Subcutaneous preadipocyte (primary cell): Measurements from ENCODE around the gene PRC1. TPM values are rescaled to one million over a fixed set of nuclear protein-coding genes. Genes with fewer than 3 reads are reported as not detected.

Experiments used
- small RNA-seq: library from RNA; depleted of rRNA; stranded (forward); fragments of <200 nt; gene quantifications from one replicate; pipeline ENCODE3, GENCODE V24; 2012
- total RNA-seq: library from RNA; depleted of rRNA; stranded (reverse); fragments of >200 nt; gene quantifications from 2 replicates; pipeline ENCODE4 v1.2.3, GENCODE V29; 2012

The PRC1 gene
- total RNA-seq: 87.8 and 159 TPM in 2 replicates

GRCh38 chr15:90994417-90995311 lies at the start of gene PRC1:
Gene PRC1 (minus strand): TSS chr15:90994535. CDS start chr15:90994417, 118 bp downstream.

GRCh38 chr15:91022075-91022831 lies 27.9 kb upstream of the PRC1 start, which contains the start of gene VPS33B:
Gene VPS33B (minus strand): TSS chr15:91022594. CDS start chr15:91022249, 345 bp downstream.

GRCh38 chr15:90954712-90955623 lies 39.4 kb downstream of the PRC1 start, which contains the start of gene RCCD1:
Gene RCCD1 (plus strand): TSS chr15:90954884. CDS start chr15:90956735, 1,851 bp downstream.

GRCh38 chr15:90934949-90935751 lies 59.2 kb downstream of the PRC1 start, which contains the start of gene UNC45A:
Gene UNC45A (plus strand): TSS chr15:90935285. CDS start chr15:90935325, 40 bp downstream.

GRCh38 chr15:90931828-90932659 lies 62.3 kb downstream of the PRC1 start, which contains the start of gene HDDC3:
Gene HDDC3 (minus strand): TSS chr15:90932549. CDS start chr15:90932540, 9 bp downstream.

Small RNAs within 50 kb of the gene (small RNA-seq; reads per million reads assigned to genes)
- not detected for gene RF00019

Other genes starting within 250 kb of the PRC1 start
- 30.1 and 50.8 TPM in 2 replicates for gene FURIN, start 125.9 kb downstream of the PRC1 start, total RNA-seq
- 15.4 and 25.7 TPM in 2 replicates for gene FES, start 110.0 kb downstream of the PRC1 start, total RNA-seq
- 6.2 and 11.3 TPM in 2 replicates for gene MAN2A2, start 91.2 kb downstream of the PRC1 start, total RNA-seq
- gene HDDC3, start 62.0 kb downstream of the PRC1 start, total RNA-seq: 15.8 and 20.3 TPM in 2 replicates
- gene UNC45A, start 59.2 kb downstream of the PRC1 start, total RNA-seq: 59.2 and 61.6 TPM in 2 replicates
- gene RCCD1, start 39.7 kb downstream of the PRC1 start, total RNA-seq: 13.6 and 16.6 TPM in 2 replicates
- 8.8 and 9.6 TPM in 2 replicates for gene VPS33B, start 28.1 kb upstream of the PRC1 start, total RNA-seq
- gene SV2B, start 105.7 kb upstream of the PRC1 start, total RNA-seq: not detected in 2 replicates